Keratinocyte (primary cell): ENCODE results near the gene SLC17A9. TPM values are rescaled to one million over a fixed set of nuclear protein-coding genes. Genes with fewer than 3 reads are reported as not detected.

Experiments
- DNase-seq: peaks from one replicate; pipeline ENCODE4 v3.0.0-alpha.2; 2011; ENCODE audit warnings: low read depth, missing footprints, low spot score
- FAIRE-seq: peaks from 2 replicates; lab custom pipeline; 2011; peaks lifted over from hg19 to GRCh38; lab: Jason Lieb, UNC
- H2AFZ ChIP-seq: 2 replicates; pipeline ENCODE4 v1.6.0; 2012; ENCODE audit warnings: low read length, control low read depth, inconsistent platforms; ENCODE audit not compliant: control insufficient read depth
- H3K27ac ChIP-seq: 2 replicates; pipeline ENCODE4 v1.5.1; 2011; ENCODE audit warnings: low read length; ENCODE audit not compliant: control insufficient read depth, insufficient read depth
- H3K27me3 ChIP-seq: 3 replicates; pipeline ENCODE4 v1.6.0; 2011; ENCODE audit warnings: low read length; ENCODE audit not compliant: control insufficient read depth, insufficient read depth; ENCODE audit errors: extremely low read depth
- H3K36me3 ChIP-seq, 2 experiments: 2 replicates in 1 of 2; 3 replicates in 1 of 2; pipeline ENCODE4 v1.5.1; 2011; ENCODE audit warnings: low read length in 2 of 2, mild to moderate bottlenecking in 1 of 2; ENCODE audit not compliant: control insufficient read depth in 2 of 2, insufficient read depth in 2 of 2; ENCODE audit errors: extremely low read depth in 1 of 2
- H3K4me1 ChIP-seq: 3 replicates; pipeline ENCODE4 v1.5.1; 2011; ENCODE audit warnings: low read length; ENCODE audit not compliant: control insufficient read depth, insufficient read depth; ENCODE audit errors: extremely low read depth
- H3K4me2 ChIP-seq: 3 replicates; pipeline ENCODE4 v1.6.0; 2011; ENCODE audit warnings: low read depth, low read length; ENCODE audit not compliant: control insufficient read depth, insufficient read depth; ENCODE audit errors: extremely low read depth
- H3K4me3 ChIP-seq, 3 experiments: fragments of 200-600 bp in 1 of 3; sonication (generic) in 1 of 3; 2 replicates in 2 of 3; 3 replicates in 1 of 3; pipeline ENCODE4 v1.5.1; 2011 to 2016; ENCODE audit warnings: low read length in 3 of 3, mild to moderate bottlenecking in 3 of 3, control low read depth in 2 of 3, inconsistent platforms in 1 of 3, low read depth in 1 of 3, mixed read lengths in 1 of 3, mixed run types in 1 of 3, moderate library complexity in 1 of 3; ENCODE audit not compliant: control insufficient read depth in 2 of 3, insufficient read depth in 2 of 3; ENCODE audit errors: extremely low read depth in 1 of 3
- H3K79me2 ChIP-seq: 2 replicates; pipeline ENCODE4 v1.6.0; 2012; ENCODE audit warnings: low read length; ENCODE audit not compliant: control insufficient read depth, insufficient read depth
- H3K9ac ChIP-seq: 3 replicates; pipeline ENCODE4 v1.6.0; 2011; ENCODE audit warnings: low read length; ENCODE audit not compliant: control insufficient read depth, insufficient read depth; ENCODE audit errors: extremely low read depth
- H3K9me1 ChIP-seq: 3 replicates; pipeline ENCODE4 v1.6.0; 2011; ENCODE audit warnings: low read length; ENCODE audit not compliant: control insufficient read depth, insufficient read depth; ENCODE audit errors: extremely low read depth
- H3K9me3 ChIP-seq: 2 replicates; pipeline ENCODE4 v1.5.1; 2012; ENCODE audit warnings: low read depth, low read length; ENCODE audit not compliant: control insufficient read depth
- H4K20me1 ChIP-seq: 3 replicates; pipeline ENCODE4 v1.6.0; 2011; ENCODE audit warnings: low read length; ENCODE audit not compliant: control insufficient read depth, insufficient read depth; ENCODE audit errors: extremely low read depth
- EZH2 ChIP-seq: IDR thresholded peaks from one replicate; pipeline ENCODE4 v1.6.1; 2012; ENCODE audit warnings: inconsistent platforms, mild to moderate bottlenecking, low read length, moderate library complexity
- dilution Hi-C: fragments of 300-500 bp; cut with MboI; formaldehyde crosslinking; loops from one replicate; pipeline ENCODE4 v1.7.0; 2020; ENCODE audit warnings: low sequenced_read_pairs; ENCODE audit not compliant: extremely low pct_ligation_motif_present
- polyA plus RNA-seq, 5 experiments: library from polyadenylated mRNA; depleted of rRNA in 3 of 5; stranded (reverse) in 3 of 5; stranded (forward) in 1 of 5; unstranded in 1 of 5; fragments of >200 nt; gene quantifications; 1 replicate in 1 of 5; 2 replicates in 3 of 5; 3 replicates in 1 of 5; pipeline versions ENCODE4 v1.2.1 to v1.2.3, GENCODE V29; 2011 to 2012; ENCODE audit warnings: missing spikeins in 2 of 5, low read depth in 1 of 5, low replicate concordance in 1 of 5
- TF ChIP-seq, protein P1 (sequence below), 3 experiments: IDR thresholded peaks in 1 of 3; conservative IDR thresholded peaks in 1 of 3; optimal IDR thresholded peaks in 1 of 3; 2 replicates in 2 of 3; 3 replicates in 1 of 3; pipeline versions ENCODE3 to v1.5.1; 2011; ENCODE audit warnings: low read length in 3 of 3, mild to moderate bottlenecking in 3 of 3, moderate library complexity in 2 of 3, control low read depth in 1 of 3, inconsistent platforms in 1 of 3; ENCODE audit not compliant: insufficient read depth in 2 of 3; ENCODE audit errors: extremely low read depth in 1 of 3

The SLC17A9 gene
- polyA plus RNA-seq, 1 donor (not counting 4 experiments of a cell fraction or from before 2014, with no cell fraction given) = not detected

DNA sequence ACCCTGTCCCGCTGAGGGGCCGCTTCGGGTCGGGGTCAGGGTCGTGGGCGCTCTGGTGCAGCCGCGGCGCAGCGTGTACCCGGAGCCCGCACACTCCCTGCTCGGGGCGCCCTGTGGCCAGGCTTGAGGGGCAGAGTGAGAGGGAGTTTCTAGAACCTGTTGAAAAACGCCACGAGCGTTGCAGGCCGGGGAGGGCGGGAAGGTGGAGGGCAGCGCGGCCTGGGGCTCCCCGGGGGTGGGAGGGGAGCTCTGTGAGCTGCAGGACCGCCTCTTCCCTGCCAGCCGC is 54.8 kb downstream of the SLC17A9 start:
- Histone ChIP-seq H3K36me3 (no peaks in the 10 kb centered on the region), H3K27ac (no peak overlapping the region), H3K4me1 (no peaks in the 10 kb centered on the region), H3K27me3 (peaks cover 93% of the 10 kb centered on the region), H3K9ac (no peak overlapping the region), H4K20me1 (no peaks in the 10 kb centered on the region), H3K9me3 (no peaks in the 10 kb centered on the region), H3K79me2 (no peaks in the 10 kb centered on the region), H2AFZ (no peak overlapping the region), H3K9me1 (no peaks in the 10 kb centered on the region), H3K4me3 (no peak overlapping the region), H3K4me2 (no peak overlapping the region)
- no peak for TF ChIP-seq EZH2
- TF ChIP-seq, protein P1, sequence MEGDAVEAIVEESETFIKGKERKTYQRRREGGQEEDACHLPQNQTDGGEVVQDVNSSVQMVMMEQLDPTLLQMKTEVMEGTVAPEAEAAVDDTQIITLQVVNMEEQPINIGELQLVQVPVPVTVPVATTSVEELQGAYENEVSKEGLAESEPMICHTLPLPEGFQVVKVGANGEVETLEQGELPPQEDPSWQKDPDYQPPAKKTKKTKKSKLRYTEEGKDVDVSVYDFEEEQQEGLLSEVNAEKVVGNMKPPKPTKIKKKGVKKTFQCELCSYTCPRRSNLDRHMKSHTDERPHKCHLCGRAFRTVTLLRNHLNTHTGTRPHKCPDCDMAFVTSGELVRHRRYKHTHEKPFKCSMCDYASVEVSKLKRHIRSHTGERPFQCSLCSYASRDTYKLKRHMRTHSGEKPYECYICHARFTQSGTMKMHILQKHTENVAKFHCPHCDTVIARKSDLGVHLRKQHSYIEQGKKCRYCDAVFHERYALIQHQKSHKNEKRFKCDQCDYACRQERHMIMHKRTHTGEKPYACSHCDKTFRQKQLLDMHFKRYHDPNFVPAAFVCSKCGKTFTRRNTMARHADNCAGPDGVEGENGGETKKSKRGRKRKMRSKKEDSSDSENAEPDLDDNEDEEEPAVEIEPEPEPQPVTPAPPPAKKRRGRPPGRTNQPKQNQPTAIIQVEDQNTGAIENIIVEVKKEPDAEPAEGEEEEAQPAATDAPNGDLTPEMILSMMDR (optimal IDR thresholded peaks at IDR 0.05 in 1 of 3, IDR thresholded peaks at IDR 0.05 in 1 of 3, conservative IDR thresholded peaks at IDR 0.05 in 1 of 3; ENCODE audit: extremely low read depth in 1 of 3, insufficient read depth in 2 of 3, low read length in 3 of 3) = no peak
- DNase-seq (no peak), FAIRE-seq (no peak)
- dilution Hi-C loops = no loop called here

DNA sequence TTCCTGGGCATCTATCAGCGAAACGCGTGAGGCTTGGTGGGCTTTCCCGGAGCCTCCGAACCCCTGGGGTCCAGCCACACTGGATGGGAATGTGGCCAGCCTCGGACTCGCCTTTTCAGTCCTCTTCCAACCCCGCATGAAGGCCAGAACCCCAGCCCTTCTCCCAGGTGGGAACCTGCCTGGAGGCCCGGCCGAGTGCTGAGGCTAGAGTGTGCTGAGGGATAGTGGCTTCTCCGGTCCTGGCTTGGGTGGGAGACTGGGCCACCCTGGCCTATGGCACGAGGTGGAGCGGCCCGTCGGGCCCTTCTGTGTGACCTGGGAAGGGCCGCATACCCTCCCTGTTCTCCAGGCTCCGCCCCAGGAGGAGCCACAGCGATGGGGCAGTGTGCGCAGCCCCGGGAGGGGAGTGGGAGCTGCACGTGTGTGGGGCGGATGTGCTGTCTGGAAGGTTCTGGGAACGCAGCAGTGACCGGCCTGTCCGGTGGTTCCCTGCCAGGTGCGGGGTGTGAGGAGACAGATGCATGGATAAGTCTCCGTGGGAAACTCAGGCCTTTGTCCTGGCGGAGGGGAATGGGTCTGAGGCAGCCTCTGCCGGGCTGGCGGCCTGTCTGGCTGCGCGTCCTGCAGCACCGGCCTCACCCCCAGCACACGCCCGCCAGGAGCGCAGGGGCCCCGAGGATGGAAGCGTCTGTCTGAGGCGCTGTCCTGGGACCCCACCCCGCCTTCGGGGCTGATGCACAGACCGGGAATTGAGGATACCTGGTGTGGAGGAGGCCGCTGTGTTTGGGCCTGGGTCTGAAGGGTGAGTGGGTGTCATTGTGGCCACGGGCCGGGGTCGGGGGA is 55.4 kb downstream of the SLC17A9 start:
- DNase-seq = no peak
- Histone ChIP-seq H3K27ac (no peak overlapping the region), H3K9me1 (no peaks in the 10 kb centered on the region), H3K9me3 (no peaks in the 10 kb centered on the region), H4K20me1 (no peaks in the 10 kb centered on the region), H2AFZ (no peak overlapping the region), H3K4me2 (no peak overlapping the region), H3K27me3 (peaks cover 87% of the 10 kb centered on the region), H3K4me3 (no peak overlapping the region), H3K36me3 (no peaks in the 10 kb centered on the region), H3K9ac (no peak overlapping the region), H3K79me2 (no peaks in the 10 kb centered on the region), H3K4me1 (no peaks in the 10 kb centered on the region)
- TF ChIP-seq EZH2 = peak; percentile 97
- TF ChIP-seq, protein P1 (optimal IDR thresholded peaks at IDR 0.05 in 1 of 3, IDR thresholded peaks at IDR 0.05 in 1 of 3, conservative IDR thresholded peaks at IDR 0.05 in 1 of 3; ENCODE audit: extremely low read depth in 1 of 3, insufficient read depth in 2 of 3, low read length in 3 of 3) = no peak
- dilution Hi-C loops = no loop called here
- no peak for FAIRE-seq
